Activated naive CD4-positive, alpha-beta T cell treated with Interleukin-2 at 50 U/mL for 16 hours (primary cell): ENCODE measurements around the gene ZNF672.
A peak's percentile ranks its signal among the peaks of the same experiment; 100 is the strongest.

Source experiments
- DNase-seq: peaks from one replicate; pipeline ENCODE4 v3.0.0-alpha.2; 2020

ZNF672 gene

DNA sequence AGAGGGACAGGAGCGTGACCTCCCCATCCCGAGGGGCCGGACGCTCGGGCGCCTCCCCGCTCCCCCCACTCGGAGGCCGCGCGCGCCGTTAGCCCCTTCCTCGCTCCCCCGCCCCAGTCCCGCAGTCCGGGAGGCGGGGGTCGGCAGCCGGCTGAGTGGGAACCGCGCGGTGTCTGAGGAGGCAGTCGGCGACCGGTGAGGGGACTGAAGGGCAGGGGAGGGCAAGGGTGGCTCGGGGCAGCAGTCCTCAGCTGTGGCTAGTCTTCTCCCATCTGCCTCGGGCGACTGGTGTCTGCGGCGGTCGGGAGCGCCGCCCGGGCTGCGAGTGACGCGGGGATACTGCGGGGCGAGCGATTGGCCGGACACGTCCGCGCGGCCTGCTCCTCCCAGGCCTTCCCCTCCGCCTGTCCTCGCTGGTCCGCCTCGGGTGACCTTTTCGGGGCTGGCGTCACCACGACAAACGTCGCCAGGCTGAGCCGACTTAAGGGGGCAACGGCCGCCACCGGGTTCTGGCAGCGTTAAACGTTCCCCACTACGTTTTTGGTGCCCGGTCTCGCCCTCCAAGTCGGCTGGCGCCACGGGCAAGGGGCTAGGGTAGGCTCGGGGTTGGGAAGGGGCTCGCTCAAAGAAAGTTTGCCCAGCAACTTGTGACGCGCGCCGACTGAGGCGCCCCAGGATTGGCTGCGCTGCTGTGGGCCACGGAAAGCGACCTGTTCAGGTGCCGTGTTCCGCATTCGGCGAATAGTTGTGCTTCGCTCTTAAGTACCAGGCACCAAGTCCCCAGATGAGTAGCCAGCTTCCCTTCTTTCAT lies 538 bp downstream of the ZNF672 start:
- DNase-seq = peak; percentile 87

- no peak for DNase-seq
These were observed 1.1 kb downstream of the ZNF672 start for GRCh38 chr1:248839168-248839555.

DNA sequence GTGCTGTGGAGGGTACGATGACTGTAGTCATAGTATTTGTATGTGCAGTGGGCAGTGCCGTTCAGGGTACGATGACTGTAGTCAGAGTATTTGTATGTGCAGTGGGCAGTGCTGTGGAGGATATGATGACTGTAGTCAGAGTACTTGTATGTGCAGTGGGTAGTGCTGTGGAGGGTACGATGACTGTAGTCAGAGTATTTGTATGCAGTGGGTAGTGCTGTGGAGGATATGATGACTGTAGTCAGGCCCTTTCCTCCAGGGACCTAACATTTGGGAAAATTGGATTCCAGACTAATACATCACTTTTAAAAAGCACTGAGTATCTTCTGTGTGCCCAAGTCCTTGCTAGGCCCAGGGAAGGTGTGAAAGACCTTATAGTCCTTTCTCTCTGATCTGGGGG lies 2.9 kb downstream of the ZNF672 start:
- no peak for DNase-seq

- peak; percentile 38 for DNase-seq
These were observed 3.8 kb downstream of the ZNF672 start for GRCh38 chr1:248841702-248842395.

DNA sequence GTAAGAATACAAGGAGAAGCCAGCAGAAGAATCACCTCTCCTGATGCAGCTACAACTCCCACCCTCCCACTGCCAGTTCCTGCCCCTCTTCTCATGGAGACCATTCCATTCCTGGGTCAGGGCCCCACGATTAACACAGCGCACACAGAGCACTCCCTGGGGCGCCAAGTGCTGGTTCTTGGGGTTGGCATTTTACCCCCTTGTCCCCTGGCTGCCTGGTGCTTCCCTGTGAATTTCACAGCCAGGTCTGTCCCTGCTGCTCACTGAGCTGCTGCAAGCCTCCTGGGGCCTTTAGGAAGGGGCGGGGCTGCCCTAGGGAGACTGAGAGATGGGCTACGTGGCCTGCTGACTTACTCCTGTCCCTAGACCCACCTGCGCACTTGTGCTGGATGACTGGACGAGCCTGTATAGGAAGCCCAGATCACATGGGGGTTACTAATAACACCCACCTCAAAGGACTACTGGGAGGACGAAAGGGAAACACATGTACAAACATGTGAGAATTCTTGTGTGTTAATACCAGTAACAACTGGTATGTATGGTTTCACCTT lies 4.8 kb downstream of the ZNF672 start:
- no peak for DNase-seq

- DNase-seq = no peak
These were observed 5.7 kb downstream of the ZNF672 start for GRCh38 chr1:248843687-248844086.

DNA sequence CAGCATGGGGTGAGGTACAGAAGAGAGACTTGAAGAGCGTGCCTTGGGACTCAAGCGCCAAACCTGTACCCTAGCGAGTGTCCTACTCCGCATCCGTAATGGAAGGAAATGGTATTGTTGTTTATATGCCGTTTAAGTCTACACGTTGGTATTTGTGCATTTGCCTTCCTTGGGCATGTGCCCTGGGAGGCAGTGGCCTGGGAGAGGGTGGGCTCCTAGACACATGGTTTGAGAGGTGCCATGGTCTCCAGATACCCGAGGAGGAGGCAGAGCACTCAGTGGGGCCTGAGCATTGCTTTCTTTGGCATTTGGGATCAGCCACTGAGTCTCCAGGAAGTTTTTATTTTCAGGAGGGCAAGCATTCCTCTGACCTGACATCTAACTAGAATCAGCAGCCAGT lies 6.5 kb downstream of the ZNF672 start:
- no peak for DNase-seq

- DNase-seq = no peak
These were observed 9.3 kb downstream of the ZNF672 start for GRCh38 chr1:248847181-248847955.

DNA sequence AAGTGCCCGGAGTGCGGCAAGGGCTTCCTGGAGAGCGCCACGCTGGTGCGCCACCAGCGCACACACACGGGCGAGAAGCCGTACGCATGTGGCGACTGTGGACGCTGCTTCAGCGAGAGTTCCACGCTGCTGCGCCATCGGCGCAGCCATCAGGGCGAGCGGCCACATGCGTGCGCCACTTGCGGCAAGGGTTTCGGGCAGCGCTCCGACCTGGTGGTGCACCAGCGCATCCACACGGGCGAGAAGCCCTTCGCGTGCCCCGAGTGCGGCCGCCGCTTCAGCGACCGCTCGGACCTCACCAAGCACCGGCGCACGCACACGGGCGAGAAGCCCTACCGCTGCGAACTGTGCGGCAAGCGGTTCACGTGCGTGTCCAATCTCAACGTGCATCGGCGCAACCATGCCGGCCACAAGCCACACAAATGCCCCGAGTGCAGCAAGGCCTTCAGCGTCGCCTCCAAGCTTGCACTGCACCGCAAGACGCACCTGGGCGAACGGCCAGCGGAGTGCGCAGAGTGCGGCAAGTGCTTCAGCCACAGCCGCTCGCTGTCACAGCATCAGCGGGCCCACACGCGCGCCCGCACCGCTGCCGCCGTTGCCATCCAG lies 10.0 kb downstream of the ZNF672 start:
- DNase-seq = no peak

- no peak for DNase-seq
These were observed 10.6 kb downstream of the ZNF672 start for GRCh38 chr1:248848602-248849001.

GRCh38 chr1:248849152-248849551 lies 11.1 kb downstream of the ZNF672 start:
- no peak for DNase-seq

DNA sequence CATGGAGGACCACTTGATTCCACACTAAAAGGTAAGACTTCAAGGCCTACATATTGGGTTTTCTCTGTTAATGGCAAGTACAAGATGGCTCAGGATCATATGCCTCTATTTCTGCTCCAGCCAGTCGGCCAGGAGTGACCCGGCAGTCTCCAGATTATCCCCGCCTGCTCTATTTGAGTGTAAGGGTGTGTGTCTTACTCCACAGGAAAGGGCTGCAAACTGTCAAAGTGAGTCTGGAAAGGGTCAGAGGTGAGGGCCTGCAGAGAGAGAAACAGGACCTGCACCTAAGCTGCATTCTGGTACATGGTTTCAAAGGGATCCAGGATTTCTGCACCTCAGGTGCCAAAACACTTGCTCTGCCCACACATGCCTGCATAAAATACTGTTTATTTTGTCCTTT lies 11.6 kb downstream of the ZNF672 start:
- DNase-seq = no peak

DNA sequence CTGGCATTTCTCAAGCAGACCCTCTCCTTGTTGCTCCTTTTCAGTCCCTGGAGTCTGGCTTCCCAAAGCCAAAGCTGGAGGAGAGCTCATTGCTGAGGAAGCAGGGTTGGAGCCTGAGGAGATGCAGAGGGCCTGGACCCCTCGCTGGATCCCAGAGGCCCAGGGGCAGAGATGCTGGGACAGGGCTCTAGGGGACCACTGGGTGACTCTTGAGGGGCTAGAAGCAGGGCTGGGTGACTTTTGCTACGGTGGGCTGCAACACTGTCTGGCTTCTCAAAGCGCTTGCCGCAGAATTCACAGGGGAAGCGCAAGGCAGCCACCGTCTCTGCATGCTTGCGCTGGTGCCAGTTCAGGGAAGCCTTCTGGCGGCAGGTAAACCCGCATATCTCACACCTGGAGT lies 12.1 kb downstream of the ZNF672 start:
- DNase-seq = no peak

- no peak for DNase-seq
These were observed 12.7 kb downstream of the ZNF672 start for GRCh38 chr1:248850536-248851251.

DNA sequence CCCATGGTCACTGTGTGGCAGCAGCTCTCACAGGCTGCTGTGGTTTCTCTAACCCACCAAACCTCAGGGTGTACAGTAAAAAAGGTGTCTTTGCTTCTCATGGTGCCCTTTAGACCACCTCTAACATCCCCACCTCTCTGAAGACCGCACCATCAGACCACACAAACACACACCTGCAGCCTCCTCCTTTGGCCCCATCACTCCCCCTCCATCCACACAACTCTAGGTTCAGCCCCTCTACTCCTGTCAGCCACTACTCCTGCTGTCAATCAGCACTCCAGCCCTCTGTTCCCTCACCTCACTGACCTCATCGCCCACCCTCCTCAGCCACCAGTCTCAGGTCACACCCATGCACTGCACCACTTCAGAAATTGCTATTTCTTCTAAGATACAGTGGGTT lies 13.4 kb downstream of the ZNF672 start:
- no peak for DNase-seq

GRCh38 chr1:248852481-248853405 lies 14.7 kb downstream of the ZNF672 start:
- DNase-seq = no peak

- peak; percentile 17 for DNase-seq
These were observed 15.8 kb downstream of the ZNF672 start for GRCh38 chr1:248853663-248854375.

- no peak for DNase-seq
These were observed 17.6 kb downstream of the ZNF672 start for GRCh38 chr1:248855580-248855979.

DNA sequence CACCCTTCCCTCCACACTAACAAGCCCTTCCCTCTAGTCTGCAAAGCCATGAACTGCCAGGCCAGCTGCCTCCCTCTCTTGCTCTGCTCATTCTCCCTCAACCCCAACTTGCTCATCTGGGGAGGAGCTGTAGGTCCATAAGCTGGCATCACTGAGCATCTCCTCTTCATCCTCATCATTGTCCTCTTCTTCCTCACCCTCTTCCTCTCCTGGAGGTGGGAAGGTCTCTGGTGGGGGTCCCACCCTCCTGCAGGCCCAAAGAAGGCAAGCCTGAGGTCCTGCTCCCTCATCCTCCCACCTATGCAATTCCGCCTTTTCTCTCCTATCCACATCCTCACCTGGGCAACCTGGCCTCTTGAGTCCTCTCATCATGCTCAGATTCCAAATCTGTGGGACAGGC lies 18.2 kb downstream of the ZNF672 start:
- DNase-seq = no peak

GRCh38 chr1:248857201-248857600 lies 19.2 kb downstream of the ZNF672 start:
- no peak for DNase-seq

DNA sequence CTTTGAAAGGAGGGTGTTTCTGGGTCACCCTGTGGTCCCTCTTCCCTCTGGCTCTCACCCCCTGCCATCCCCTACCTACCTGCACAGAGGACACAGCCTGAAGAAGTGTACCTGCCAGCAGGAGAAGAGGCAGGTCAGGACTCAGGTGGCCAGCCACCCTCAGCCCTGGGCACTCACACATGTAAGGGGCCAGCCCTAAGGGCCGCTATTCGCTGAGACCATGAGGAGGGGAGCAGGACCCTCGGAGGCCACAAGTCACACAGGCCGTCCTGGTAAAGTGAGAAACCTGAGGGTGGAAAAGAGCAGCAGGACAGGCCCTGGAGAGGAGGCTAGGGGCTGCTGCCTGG lies 19.7 kb downstream of the ZNF672 start:
- DNase-seq = no peak
